ENCODE data around the gene SLC25A41. TPM values are rescaled to one million over a fixed set of nuclear protein-coding genes. Genes with fewer than 3 reads are reported as not detected.

Gene SLC25A41
- total RNA-seq, 1 donor from 2014 or later: 1.8 TPM

GRCh38 chr19:6383188-6383587 is 50.4 kb downstream of the SLC25A41 start:
- H3K4me1 Mint-ChIP-seq: peaks cover 6% of the 10 kb centered on the region
- H3K27ac Mint-ChIP-seq: no peak overlapping the region
- no peaks in the 10 kb centered on the region for H3K9me3 Mint-ChIP-seq
- TF ChIP-seq CTCF (IDR thresholded peaks at IDR 0.05; ENCODE audit: unreplicated experiment): no peak
- peaks cover 55% of the 10 kb centered on the region for H3K36me3 Mint-ChIP-seq
- DNase-seq (ENCODE audit: low spot score in 2 of 2, unreplicated experiment in 2 of 2): no peak
- no peaks in the 10 kb centered on the region for H3K27me3 Mint-ChIP-seq (ENCODE audit: low read depth)
- H3K4me3 Mint-ChIP-seq: no peak overlapping the region

- H3K36me3 Mint-ChIP-seq: peaks cover 50% of the 10 kb centered on the region
- H3K9me3 Mint-ChIP-seq: no peaks in the 10 kb centered on the region
- H3K27ac Mint-ChIP-seq: no peak overlapping the region
- DNase-seq (ENCODE audit: low spot score in 2 of 2, unreplicated experiment in 2 of 2): no peak
- no peak for TF ChIP-seq CTCF (IDR thresholded peaks at IDR 0.05; ENCODE audit: unreplicated experiment)
- no peaks in the 10 kb centered on the region for H3K27me3 Mint-ChIP-seq (ENCODE audit: low read depth)
- H3K4me1 Mint-ChIP-seq: peaks cover 20% of the 10 kb centered on the region
- H3K4me3 Mint-ChIP-seq: no peak overlapping the region
Observed at GRCh38 chr19:6381030-6381750, 52.4 kb downstream of the SLC25A41 start.

- Mint-ChIP-seq H3K27ac (no peak overlapping the region), H3K36me3 (peaks cover 43% of the 10 kb centered on the region)
Observed at GRCh38 chr19:6379744-6380143, 53.8 kb downstream of the SLC25A41 start.

GRCh38 chr19:6378486-6378885 is 55.1 kb downstream of the SLC25A41 start:
- Mint-ChIP-seq H3K9me3 (no peaks in the 10 kb centered on the region), H3K27me3 (ENCODE audit: low read depth) (no peaks in the 10 kb centered on the region), H3K4me1 (peaks cover 32% of the 10 kb centered on the region), H3K4me3 (no peak overlapping the region), H3K36me3 (peaks cover 38% of the 10 kb centered on the region), H3K27ac (peak overlapping the region; percentile 95)
- no peak for DNase-seq (ENCODE audit: low spot score in 2 of 2, unreplicated experiment in 2 of 2)
- TF ChIP-seq CTCF (IDR thresholded peaks at IDR 0.05; ENCODE audit: unreplicated experiment): no peak

More at GRCh38 chr19:6379744-6380143, 53.8 kb downstream of the SLC25A41 start:
- Mint-ChIP-seq H3K9me3 (no peaks in the 10 kb centered on the region), H3K4me1 (peaks cover 23% of the 10 kb centered on the region), H3K4me3 (no peak overlapping the region), H3K27me3 (ENCODE audit: low read depth) (no peaks in the 10 kb centered on the region)
- no peak for TF ChIP-seq CTCF (IDR thresholded peaks at IDR 0.05; ENCODE audit: unreplicated experiment)
- no peak for DNase-seq (ENCODE audit: low spot score in 2 of 2, unreplicated experiment in 2 of 2)

- Mint-ChIP-seq H3K36me3 (peaks cover 34% of the 10 kb centered on the region), H3K27me3 (ENCODE audit: low read depth) (no peaks in the 10 kb centered on the region), H3K9me3 (no peaks in the 10 kb centered on the region), H3K4me3 (no peak overlapping the region), H3K4me1 (peaks cover 34% of the 10 kb centered on the region), H3K27ac (peak overlapping the region; percentile 95)
- DNase-seq (ENCODE audit: low spot score in 2 of 2, unreplicated experiment in 2 of 2): peak; percentile 46 to 71
- TF ChIP-seq CTCF (IDR thresholded peaks at IDR 0.05; ENCODE audit: unreplicated experiment): no peak
Observed at GRCh38 chr19:6378041-6378440, 55.5 kb downstream of the SLC25A41 start.
